ENCODE data around the gene RFC5. TPM values are rescaled to one million over a fixed set of nuclear protein-coding genes. Genes with fewer than 3 reads are reported as not detected.

The RFC5 gene, protein sequence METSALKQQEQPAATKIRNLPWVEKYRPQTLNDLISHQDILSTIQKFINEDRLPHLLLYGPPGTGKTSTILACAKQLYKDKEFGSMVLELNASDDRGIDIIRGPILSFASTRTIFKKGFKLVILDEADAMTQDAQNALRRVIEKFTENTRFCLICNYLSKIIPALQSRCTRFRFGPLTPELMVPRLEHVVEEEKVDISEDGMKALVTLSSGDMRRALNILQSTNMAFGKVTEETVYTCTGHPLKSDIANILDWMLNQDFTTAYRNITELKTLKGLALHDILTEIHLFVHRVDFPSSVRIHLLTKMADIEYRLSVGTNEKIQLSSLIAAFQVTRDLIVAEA
- 25.4 TPM for total RNA-seq

DNA sequence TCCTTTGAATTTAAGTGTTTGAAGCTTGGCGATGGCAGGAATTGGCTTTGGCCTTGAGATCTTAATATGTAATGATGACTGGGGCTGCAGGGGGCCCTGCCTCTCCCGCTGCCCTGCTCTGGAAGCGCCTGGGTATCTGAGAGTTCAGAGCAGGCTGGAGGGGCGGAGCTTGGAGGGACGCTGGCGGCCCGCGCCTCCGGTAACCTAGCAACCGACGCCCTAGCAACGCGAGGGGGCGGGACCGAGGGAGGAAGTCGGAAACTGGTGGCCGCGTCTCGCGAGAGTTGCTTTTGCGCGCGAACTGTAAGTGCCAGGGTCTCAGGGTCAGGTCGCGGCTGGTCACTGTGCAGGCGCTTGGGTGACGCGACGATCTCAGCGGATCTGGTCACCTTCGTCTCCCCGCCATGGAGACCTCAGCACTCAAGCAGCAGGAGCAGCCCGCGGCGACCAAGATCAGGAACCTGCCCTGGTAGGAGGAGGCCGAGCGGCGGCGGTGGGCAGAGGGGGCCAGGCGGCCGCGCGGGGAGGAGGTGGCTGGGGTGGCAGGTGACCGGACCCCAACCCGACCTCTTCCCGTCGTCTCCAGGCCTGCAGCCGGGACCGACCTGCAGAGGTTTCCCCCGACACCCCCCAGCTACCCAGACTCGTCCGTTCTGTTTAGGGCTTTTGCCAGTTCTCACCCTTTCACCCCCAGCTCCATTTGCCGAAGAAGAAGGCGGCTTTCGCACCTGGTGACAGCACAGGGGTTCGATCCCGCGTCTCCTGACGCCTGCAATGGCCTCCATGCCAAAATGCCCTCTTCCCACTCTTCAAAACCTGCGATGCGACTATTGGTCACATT, at the start of gene RFC5:
Gene RFC5, plus strand, starts transcription at position 280 of the 841 bp plus-strand sequence. Its CDS starts 125 bp downstream, at position 405.

DNA sequence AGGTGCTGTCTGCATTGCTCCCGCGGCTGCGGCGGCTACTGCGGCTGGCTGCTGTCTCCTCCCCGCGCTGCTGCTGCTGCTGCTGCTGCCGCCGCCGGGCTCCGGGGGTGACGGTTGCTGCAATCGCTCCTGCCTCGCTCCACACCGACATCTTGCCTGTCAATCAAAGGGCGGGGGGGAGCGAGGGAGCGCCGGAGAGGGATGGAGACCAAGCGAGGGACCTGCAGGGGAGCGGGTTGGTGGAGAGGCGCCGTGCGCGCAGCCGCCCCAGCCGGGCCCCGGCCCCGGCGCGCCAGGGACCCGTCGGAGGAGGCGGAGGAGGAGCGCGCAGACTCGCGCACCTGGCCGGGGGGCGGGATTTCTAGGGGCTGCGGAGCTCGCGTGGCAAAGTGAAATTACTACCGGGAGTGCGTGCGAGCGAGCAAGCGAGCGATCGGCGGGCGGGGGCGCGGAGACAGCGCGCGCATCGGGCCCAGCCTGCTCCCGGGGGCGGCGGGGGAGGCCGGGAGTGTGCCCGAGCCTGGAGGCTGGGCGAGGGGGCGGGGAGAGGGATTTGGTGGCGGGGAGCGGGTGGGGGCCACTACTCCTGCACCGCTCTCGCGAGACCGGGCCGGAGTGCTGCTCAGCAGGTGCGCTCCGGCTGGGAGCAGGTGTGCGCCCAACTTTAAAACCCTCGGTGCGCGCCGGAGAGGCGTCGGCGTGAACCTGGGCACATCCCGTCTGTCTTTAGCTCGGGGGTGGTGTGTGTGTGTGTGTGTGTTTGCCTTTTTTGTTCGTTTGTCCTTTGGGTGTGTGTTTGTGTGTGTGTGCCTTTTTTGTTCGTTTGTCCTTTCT, 47.5 kb upstream of the RFC5 start, which contains the start of gene KSR2:
Gene KSR2, minus strand, starts transcription at position 165 of the 834 bp plus-strand sequence. CDS start 735 bp downstream, outside the sequence.

DNA sequence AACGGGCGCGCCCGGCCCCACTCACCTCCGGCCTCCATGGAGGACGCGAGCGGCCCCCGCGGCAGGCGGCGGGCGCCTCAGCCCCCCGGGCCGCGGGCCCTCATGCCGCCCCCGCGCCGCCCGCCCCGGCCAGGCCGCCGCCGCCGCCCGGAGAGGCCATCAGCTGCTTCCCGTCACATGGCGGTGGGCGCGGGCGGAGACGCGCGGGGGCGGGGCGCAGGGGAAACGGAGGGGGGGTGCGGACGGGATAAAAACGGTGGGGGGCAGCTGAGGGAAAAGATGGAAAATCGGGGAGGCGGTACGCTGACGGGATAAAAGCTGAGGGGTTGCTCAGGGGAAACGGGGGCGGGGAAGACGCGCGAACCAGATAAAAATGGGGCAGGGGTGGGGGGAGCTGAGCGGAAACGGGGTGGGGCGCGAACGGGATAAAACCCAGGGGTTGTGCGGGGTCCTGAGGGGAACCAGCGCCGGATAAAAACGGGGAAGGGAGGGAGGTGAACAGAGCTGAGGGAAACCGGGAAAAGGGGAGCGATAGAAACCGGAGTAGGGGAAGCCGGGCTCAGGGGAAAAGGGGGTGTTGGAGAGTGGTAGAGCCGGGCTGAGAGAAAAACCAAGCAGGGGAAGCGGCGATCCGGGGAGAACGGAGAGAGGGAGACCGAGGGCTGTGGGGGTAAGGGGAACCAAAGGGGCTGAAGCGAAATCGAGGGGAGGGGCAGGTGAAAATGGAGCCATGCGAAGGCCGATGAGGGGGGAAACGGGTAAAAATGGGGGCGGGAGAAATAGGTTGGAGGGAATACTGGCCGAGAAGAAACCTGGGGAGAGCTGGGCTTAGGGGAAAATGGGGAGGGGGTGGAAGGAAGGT, 44.7 kb downstream of the RFC5 start, which contains the start of gene WSB2:
Gene WSB2, minus strand, starts transcription at position 169 of the 862 bp plus-strand sequence. Its CDS starts 131 bp downstream, at position 38.

Small RNA genes lying within 50 kb of the gene (small RNA-seq; reads per million reads assigned to genes)
- not detected for gene AC131159.1 (ENCODE audit: low replicate concordance)

Other genes with a start within 250 kb of the RFC5 start
- gene KSR2, start 47.7 kb upstream of the RFC5 start, total RNA-seq, result 2.5 TPM
- 275 TPM for gene WSB2, start 44.5 kb downstream of the RFC5 start, total RNA-seq
- gene VSIG10, start 87.3 kb downstream of the RFC5 start, total RNA-seq, result 14.7 TPM
- 212 TPM for gene PEBP1, start 119.4 kb downstream of the RFC5 start, total RNA-seq